ENCODE results near the gene OSER1. TPM values are rescaled to one million over a fixed set of nuclear protein-coding genes. Genes with fewer than 3 reads are reported as not detected.
A peak's percentile ranks its signal among the peaks of the same experiment; 100 is the strongest.
"Not testable (repeated sequence)": the region's sequence is repeated elsewhere in the genome, so short reads cannot be mapped to it uniquely, and the experiment has no call there.

Gene OSER1
- total and polyA plus RNA-seq, 9 of the 15 experiments (the other 6 are each of a cell fraction or from before 2014, with no cell fraction given), result 15.5 to 57.3 (median 19.9) TPM

DNA sequence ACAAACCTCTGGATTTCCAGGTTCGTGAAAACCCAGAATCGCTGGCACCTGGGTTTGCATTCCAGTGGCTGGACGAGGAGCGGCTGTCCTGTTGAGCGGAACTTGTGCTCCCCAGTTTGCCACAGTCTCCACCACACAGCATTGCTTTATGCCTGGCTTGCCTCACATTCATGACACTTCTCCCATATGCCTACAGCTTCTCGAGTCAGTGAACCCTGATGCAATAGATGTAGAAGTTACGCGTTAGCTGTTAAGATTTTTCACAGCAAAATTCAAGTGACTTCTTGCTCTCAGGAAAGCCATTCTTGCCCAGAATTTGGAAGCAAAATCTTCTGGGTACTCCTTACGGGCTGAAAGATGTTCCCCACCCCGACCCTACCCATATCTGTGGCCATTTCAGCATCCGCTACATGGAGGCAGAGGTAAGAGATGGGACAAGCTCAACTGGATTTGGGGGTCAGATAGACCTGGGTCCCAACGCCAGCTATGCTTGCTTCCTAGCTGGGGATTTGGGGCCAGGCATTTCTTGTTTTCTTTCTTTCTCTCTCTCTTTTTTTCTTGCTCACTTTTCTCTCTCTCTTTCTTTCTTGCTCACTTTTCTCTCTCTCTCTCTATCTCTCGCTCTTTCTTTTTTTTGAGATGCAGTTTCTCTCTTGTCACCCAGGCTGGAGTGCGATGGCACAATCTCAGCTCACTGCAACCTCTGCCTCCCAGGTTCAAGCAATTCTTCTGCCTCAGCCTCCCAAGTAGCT, 24.2 kb upstream of the OSER1 start (continued):
- TF ChIP-seq, protein P1, sequence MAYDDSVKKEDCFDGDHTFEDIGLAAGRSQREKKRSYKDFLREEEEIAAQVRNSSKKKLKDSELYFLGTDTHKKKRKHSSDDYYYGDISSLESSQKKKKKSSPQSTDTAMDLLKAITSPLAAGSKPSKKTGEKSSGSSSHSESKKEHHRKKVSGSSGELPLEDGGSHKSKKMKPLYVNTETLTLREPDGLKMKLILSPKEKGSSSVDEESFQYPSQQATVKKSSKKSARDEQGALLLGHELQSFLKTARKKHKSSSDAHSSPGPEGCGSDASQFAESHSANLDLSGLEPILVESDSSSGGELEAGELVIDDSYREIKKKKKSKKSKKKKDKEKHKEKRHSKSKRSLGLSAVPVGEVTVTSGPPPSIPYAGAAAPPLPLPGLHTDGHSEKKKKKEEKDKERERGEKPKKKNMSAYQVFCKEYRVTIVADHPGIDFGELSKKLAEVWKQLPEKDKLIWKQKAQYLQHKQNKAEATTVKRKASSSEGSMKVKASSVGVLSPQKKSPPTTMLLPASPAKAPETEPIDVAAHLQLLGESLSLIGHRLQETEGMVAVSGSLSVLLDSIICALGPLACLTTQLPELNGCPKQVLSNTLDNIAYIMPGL (CRISPR knock-in tag; IDR thresholded peaks at IDR 0.05), result no peak
- TF ChIP-seq, protein P2, sequence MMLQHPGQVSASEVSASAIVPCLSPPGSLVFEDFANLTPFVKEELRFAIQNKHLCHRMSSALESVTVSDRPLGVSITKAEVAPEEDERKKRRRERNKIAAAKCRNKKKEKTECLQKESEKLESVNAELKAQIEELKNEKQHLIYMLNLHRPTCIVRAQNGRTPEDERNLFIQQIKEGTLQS (IDR thresholded peaks at IDR 0.05), result peak; percentile 61; the same call in 1 of the 2 replicates
- TF ChIP-seq, protein P2 (CRISPR knock-in tag; conservative IDR thresholded peaks at IDR 0.05), result no peak

DNA sequence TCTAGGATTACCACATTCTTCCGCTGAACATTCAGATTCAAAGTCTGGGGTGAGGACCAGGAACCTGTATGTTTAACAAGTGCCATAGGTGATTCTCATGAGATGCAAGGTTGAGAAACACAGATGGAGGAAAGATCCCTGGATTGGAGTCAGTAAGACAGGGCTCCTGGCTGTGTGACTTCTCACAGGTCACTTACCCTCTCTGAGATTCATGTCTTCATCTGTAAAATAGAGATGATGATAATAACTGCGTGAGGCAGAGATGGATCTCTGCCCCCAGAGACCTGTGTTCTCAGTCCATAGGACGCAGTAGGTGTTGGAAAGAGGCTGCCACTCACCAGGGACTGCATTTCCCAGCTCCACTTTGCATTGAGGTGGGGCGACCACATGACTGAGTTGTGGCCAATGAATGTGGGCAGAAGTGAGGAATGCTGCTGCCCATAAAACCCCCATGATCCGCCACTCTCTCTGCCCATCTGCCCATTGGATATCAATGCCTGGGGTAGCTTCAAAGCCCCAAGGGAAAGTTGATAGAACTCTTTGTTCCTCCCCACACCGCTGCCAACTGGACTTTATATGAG, 23.0 kb upstream of the OSER1 start:
- Histone ChIP-seq H3K4me2 (ENCODE audit: insufficient read depth, low read length) (no peak overlapping the region), H3K4me1 (replicated peaks in 1 of 2; ENCODE audit: control insufficient read depth in 2 of 2, insufficient read depth in 2 of 2, low read length in 2 of 2) (no peaks in the 10 kb centered on the region; a peak in 1 of 5 replicates), H3K9me1 (ENCODE audit: control insufficient read depth, insufficient read depth, low read length) (no peaks in the 10 kb centered on the region), H4K20me1 (replicated peaks; ENCODE audit: control insufficient read depth, insufficient read depth, low read length) (no peaks in the 10 kb centered on the region), H3K4me3 (no peak overlapping the region), H3K9me3 (replicated peaks; ENCODE audit: control insufficient read depth, insufficient read depth, low read depth, low read length) (no peaks in the 10 kb centered on the region), H3K79me2 (ENCODE audit: control insufficient read depth, insufficient read depth, low read length) (no peaks in the 10 kb centered on the region), H3K27me3 (ENCODE audit: control insufficient read depth in 2 of 2, insufficient read depth in 2 of 2, low read length in 2 of 2) (peaks cover 13 to 31% of the 10 kb centered on the region in 2 experiments; a peak in 3 of 5 replicates), H3K27ac (ENCODE audit: extremely low read depth, low read depth, low read length) (no peak overlapping the region), H3K9ac (ENCODE audit: insufficient read depth in 1 of 2, low read depth in 2 of 2, low read length in 2 of 2) (no peak overlapping the region), H2AFZ (ENCODE audit: low read depth, low read length) (no peak overlapping the region), H3K36me3 (ENCODE audit: control insufficient read depth, insufficient read depth, low read length) (no peaks in the 10 kb centered on the region)
- TF ChIP-seq RBM25 (IDR thresholded peaks at IDR 0.05; ENCODE audit: low read depth, low read length, severe bottlenecking) (peak; percentile 83), ZFP36 (IDR thresholded peaks at IDR 0.05; ENCODE audit: low read depth, low read length, partially characterized antibody) (peak; percentile 13)
- TF ChIP-seq, protein P3, sequence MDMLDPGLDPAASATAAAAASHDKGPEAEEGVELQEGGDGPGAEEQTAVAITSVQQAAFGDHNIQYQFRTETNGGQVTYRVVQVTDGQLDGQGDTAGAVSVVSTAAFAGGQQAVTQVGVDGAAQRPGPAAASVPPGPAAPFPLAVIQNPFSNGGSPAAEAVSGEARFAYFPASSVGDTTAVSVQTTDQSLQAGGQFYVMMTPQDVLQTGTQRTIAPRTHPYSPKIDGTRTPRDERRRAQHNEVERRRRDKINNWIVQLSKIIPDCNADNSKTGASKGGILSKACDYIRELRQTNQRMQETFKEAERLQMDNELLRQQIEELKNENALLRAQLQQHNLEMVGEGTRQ (CRISPR knock-in tag; IDR thresholded peaks at IDR 0.05), result 0 out of 2 replicates have a peak, but pooled peaks have one; percentile 15
- TF ChIP-seq, protein P4, sequence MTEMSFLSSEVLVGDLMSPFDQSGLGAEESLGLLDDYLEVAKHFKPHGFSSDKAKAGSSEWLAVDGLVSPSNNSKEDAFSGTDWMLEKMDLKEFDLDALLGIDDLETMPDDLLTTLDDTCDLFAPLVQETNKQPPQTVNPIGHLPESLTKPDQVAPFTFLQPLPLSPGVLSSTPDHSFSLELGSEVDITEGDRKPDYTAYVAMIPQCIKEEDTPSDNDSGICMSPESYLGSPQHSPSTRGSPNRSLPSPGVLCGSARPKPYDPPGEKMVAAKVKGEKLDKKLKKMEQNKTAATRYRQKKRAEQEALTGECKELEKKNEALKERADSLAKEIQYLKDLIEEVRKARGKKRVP (CRISPR knock-in tag; IDR thresholded peaks at IDR 0.05), result no peak
- 0 out of 3 replicates have a peak, but pooled peaks have one; percentile 28 for ATAC-seq
- no peak for DNase-seq (ENCODE audit: extremely low read depth in 1 of 4, low spot score in 3 of 4)
- in situ Hi-C loops (cut with MboI) (no loop called here), intact Hi-C loops (cut with micrococcal nuclease) (no loop called here)
- no peak for FAIRE-seq
- ChIA-PET POLR2A (interaction anchor here (0.6 to 1.1 kb wide), 2 partner anchors 9 to 33 kb away, joined by 3 read pairs; no protein-coding TSS in a partner anchor), CTCF (ENCODE audit: low intra/inter-chr PET ratio) (no interaction called here)
- WGBS (ENCODE audit: insufficient coverage, low coverage, missing lambda C conversion rate), result 17% methylated on average over 6 of the region's 6 CpGs
- BruUV-seq (replicated peaks), result no TSS peak

DNA sequence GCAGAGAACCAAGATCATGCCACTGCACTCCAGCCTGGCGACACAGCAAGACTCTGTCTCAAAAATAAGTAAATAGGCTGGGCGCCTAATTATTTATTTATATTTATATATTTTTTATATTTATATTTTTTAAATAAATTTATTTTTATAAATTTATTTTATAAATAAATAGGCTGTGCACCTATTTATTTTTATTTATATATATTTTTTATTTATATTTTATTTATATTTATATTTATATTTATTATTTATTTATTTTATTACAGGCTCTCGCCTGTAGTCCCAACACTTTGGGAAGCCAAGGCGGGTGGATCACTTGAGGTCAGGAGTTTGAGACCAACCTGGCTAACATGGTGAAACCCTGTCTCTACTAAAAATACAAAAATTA, 21.9 kb upstream of the OSER1 start:
- H4K20me1 ChIP-seq (replicated peaks; ENCODE audit: control insufficient read depth, insufficient read depth, low read length); H3K27ac ChIP-seq (ENCODE audit: extremely low read depth, low read depth, low read length); H3K9ac ChIP-seq (ENCODE audit: insufficient read depth in 1 of 2, low read depth in 2 of 2, low read length in 2 of 2); H3K4me3 ChIP-seq; H2AFZ ChIP-seq (ENCODE audit: low read depth, low read length); intact Hi-C loops (cut with micrococcal nuclease); POLR2A ChIA-PET; DNase-seq (ENCODE audit: extremely low read depth in 1 of 4, low spot score in 3 of 4); H3K4me2 ChIP-seq (ENCODE audit: insufficient read depth, low read length); CTCF ChIA-PET (ENCODE audit: low intra/inter-chr PET ratio); in situ Hi-C loops (cut with MboI); FAIRE-seq; ATAC-seq; H3K79me2 ChIP-seq (ENCODE audit: control insufficient read depth, insufficient read depth, low read length); H3K9me3 ChIP-seq (replicated peaks; ENCODE audit: control insufficient read depth, insufficient read depth, low read depth, low read length); BruUV-seq (replicated peaks); H3K4me1 ChIP-seq (replicated peaks in 1 of 2; ENCODE audit: control insufficient read depth in 2 of 2, insufficient read depth in 2 of 2, low read length in 2 of 2); H3K9me1 ChIP-seq (ENCODE audit: control insufficient read depth, insufficient read depth, low read length); H3K36me3 ChIP-seq (ENCODE audit: control insufficient read depth, insufficient read depth, low read length): not testable (repeated sequence)
- WGBS (ENCODE audit: insufficient coverage, low coverage, missing lambda C conversion rate), result 19% methylated on average over 4 of the region's 4 CpGs
- peaks cover 13 to 38% of the 10 kb centered on the region in 2 experiments; a peak in 3 of 5 replicates for H3K27me3 ChIP-seq (ENCODE audit: control insufficient read depth in 2 of 2, insufficient read depth in 2 of 2, low read length in 2 of 2)
